Subcutaneous adipose tissue (tissue), 4 donors: ENCODE data around the gene VOPP1. TPM values are rescaled to one million over a fixed set of nuclear protein-coding genes. Genes with fewer than 3 reads are reported as not detected.

ENCODE experiments used
- total RNA-seq, 4 donors: library from RNA; depleted of rRNA; stranded (reverse); fragments of >200 nt; gene quantifications; one replicate each; pipeline ENCODE4 v1.1.0, GENCODE V29; 2016
- TF ChIP-seq, protein P1 (sequence below): fragments of 450-650 bp; IDR thresholded peaks from one replicate; pipeline ENCODE4 v1.5.1; 2016; ENCODE audit warnings: low read depth, mild to moderate bottlenecking, control low read depth, antibody characterized with exemption, moderate library complexity

Gene VOPP1
- total RNA-seq, 4 donors from 2014 or later, result 36.9 to 60.5 (median 46.1) TPM

DNA sequence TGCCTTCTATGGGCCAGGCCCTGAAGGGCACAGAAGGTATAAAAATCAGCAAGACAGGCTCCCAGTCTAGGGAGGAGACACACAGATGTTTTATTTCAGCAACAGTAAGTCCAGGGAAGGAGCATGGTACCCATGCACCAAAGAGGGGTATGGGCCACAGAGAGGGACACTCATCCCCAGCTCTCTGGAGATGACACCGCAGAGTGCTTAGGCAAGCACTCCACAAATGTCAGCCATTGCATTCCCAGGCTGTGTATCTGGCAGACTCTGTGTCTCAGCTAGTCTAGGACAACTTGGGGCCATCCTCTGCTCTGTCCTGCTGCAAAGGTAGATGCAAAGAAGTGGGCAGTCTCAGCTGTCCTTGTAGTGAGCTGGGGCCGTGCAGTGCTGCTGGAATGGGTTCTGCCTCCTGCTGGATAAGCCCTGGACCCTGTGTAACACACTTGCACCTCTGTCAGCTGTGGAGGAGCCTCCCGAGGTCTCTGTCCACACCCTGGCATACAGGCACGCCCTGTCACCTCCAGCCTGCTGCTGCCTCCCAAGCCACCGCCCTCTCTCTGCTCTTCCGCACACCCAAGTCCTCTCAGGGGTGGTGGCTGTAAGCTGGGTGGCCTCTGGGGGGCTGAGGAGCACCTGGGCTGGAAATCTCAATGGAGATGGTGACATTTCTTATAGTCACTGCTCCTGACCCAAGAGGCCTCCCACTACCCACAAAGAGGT lies 57.6 kb downstream of the VOPP1 start:
- TF ChIP-seq, protein P1, sequence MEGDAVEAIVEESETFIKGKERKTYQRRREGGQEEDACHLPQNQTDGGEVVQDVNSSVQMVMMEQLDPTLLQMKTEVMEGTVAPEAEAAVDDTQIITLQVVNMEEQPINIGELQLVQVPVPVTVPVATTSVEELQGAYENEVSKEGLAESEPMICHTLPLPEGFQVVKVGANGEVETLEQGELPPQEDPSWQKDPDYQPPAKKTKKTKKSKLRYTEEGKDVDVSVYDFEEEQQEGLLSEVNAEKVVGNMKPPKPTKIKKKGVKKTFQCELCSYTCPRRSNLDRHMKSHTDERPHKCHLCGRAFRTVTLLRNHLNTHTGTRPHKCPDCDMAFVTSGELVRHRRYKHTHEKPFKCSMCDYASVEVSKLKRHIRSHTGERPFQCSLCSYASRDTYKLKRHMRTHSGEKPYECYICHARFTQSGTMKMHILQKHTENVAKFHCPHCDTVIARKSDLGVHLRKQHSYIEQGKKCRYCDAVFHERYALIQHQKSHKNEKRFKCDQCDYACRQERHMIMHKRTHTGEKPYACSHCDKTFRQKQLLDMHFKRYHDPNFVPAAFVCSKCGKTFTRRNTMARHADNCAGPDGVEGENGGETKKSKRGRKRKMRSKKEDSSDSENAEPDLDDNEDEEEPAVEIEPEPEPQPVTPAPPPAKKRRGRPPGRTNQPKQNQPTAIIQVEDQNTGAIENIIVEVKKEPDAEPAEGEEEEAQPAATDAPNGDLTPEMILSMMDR, result no peak

DNA sequence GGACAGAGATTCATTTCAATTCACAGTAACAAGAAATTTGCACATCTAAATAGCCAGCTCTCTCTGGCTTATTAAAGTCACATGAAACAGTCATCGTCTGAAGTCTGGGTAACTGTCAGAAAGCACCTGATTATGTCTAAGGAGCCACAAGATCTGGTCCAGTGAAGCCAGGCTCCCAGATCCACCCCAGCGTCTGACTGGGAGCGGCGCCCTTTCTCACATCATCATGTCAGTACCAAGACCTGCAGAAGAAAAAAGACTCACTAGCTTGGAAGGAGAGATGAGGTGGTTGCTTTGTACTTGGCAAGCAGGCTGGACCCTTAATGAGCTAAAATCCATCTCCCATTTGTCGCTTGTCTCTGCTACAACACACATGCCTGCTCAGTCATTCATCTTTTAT lies 58.4 kb downstream of the VOPP1 start:
- TF ChIP-seq, protein P1, result no peak

DNA sequence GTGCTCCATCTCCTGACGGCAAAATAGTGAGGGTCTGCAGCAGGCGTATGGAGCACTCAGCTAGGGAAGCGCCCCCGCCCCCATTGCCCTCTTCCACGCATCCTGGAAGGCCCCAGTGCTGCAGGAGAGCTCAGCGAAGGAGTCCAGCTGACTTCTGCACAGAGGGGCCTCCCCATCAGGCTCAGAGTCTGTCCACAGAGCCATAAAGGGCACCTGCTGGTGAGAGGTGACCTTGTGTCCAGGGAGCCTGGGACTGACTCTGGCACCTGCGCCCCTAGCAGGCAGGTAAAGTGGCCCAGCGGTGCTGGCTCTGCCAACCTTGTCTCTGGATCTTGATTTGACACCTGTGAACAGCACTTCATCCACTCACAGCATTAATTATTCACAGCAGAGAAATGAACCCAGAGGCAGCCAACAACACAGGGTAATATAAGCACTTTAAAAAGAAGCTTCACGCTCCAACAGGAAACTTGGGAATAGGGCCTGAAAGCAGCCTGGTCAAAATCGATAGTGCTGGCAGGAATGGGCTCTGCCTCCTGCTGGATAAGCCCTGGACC lies 59.6 kb downstream of the VOPP1 start:
- TF ChIP-seq, protein P1, result no peak

DNA sequence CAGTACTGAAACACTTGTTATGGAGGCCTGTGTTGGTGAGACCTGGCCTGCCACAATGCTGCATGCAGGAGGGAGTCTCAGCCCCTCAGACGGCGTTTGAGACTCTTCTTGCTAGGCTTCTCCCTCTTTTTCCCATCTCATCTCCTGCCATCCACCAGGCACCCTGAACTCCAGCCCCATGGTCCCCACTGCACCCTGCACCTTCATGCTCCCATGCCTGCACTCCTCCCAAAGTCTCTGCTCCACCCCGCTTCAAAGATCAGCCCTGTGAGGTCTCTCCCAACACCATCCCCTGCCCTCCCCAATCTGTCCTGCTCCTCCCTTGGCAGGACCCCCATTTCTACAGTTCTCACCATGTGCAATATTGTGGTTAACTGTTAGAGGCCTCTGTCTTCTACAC lies 61.7 kb downstream of the VOPP1 start:
- TF ChIP-seq, protein P1, result no peak

DNA sequence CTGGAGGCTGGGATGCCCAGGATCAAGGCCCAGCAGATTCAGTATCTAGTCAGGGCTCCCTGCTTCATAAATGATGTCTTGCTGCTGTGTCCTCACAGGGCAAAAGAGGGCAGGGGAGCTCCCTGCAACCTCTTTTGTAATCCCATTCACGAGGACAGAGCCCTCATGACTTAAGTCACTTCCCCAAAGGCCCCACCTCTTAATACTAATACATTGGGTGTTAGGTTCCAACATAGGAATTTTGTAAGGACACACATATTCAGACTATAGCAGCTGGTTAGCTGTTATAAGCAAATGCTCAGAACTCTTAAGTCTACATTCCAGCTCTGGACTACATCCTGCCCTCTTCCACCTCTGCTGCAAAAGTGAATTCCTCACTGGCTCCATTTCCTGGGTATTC lies 63.0 kb downstream of the VOPP1 start:
- TF ChIP-seq, protein P1, result no peak

DNA sequence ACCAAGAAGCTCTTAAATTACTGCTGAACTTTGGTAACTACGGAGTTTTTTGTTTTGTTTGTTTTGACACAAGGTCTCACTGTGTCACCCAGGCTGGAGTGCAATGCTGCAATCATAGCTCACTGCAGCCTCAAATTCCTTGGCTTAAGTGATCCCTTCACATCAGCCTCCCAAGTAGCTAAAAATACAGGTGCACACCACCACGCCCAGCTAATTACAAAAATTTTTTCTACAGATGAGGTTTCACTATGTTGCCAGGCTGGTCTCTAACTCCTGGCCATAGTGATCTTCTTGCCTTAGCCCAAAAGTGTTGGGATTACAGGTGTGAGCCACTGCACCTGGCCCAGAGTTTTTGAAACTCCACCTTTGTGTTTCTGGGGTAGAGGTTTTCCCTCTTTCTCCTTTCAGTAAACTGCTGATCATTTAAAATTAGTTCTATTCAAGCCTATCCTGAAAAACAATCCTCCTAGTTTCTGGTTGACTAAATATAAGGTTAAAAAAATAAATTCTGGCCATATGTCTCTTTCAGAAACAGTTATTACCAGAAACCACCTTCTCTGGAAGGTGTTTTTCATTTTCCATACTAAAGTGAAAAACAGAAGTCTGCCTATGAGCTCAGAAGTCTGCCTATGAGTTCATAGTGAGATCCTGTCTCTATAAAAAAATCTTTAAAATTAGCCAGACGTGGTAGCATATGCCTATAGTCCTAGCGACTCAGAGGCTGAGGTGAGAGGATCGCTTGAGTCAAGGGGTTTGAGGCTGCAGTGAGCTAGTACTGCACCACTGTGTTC lies 63.9 kb downstream of the VOPP1 start:
- TF ChIP-seq, protein P1, result no peak

DNA sequence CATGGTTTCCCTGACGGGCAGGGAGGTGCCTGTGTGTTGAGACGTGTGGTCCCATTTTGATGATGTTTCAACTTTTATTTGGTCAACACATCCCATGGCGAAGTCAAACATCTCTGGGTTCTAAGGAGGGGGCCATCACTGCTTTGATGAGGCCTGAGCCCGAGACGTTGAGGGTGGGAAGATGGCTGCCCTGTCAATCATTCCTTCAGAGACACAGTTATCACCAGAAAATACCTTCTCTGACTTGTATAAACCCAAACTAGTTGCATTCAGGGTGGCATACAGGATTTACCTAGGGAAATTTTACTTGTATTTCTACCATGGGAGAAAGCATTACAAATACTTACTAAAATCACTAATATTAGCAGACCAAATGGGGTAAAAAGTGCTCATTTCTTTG lies 64.6 kb downstream of the VOPP1 start:
- TF ChIP-seq, protein P1, result no peak
